ENCODE data around the gene SAMD3.

SAMD3 gene

GRCh38 chr6:130190701-130191690 is 31.8 kb downstream of the SAMD3 start:
- Histone ChIP-seq H2AFZ (ENCODE audit: low read depth, low read length) (no peak overlapping the region), H3K4me2 (ENCODE audit: insufficient read depth, low read length) (no peak overlapping the region), H3K4me1 (ENCODE audit: insufficient read depth, low read length) (no peaks in the 10 kb centered on the region), H3K4me3 (ENCODE audit: low read depth in 1 of 2, low read length in 2 of 2) (no peak overlapping the region), H3K27ac (ENCODE audit: low read length) (no peak overlapping the region), H3K9ac (ENCODE audit: low read depth, low read length) (no peak overlapping the region), H3K79me2 (ENCODE audit: insufficient read depth, low read length) (no peaks in the 10 kb centered on the region), H4K20me1 (ENCODE audit: insufficient read depth, low read length) (no peaks in the 10 kb centered on the region), H3K36me3 (ENCODE audit: insufficient read depth, low read length) (no peaks in the 10 kb centered on the region), H3K27me3 (ENCODE audit: insufficient read depth, low read length, poor library complexity) (peaks cover 8% of the 10 kb centered on the region), H3K9me3 (ENCODE audit: insufficient read depth, low read length, severe bottlenecking) (no peaks in the 10 kb centered on the region)
- ATAC-seq (ENCODE audit: insufficient read depth, low read depth) (no peak), DNase-seq (no peak)
- TF ChIP-seq CTCF (IDR thresholded peaks at IDR 0.05; ENCODE audit: borderline replicate concordance, extremely low read depth, low read length, poor library complexity, severe bottlenecking) (no peak), EZH2 (IDR thresholded peaks at IDR 0.05; ENCODE audit: borderline replicate concordance, low read depth, low read length, severe bottlenecking) (no peak)

DNA sequence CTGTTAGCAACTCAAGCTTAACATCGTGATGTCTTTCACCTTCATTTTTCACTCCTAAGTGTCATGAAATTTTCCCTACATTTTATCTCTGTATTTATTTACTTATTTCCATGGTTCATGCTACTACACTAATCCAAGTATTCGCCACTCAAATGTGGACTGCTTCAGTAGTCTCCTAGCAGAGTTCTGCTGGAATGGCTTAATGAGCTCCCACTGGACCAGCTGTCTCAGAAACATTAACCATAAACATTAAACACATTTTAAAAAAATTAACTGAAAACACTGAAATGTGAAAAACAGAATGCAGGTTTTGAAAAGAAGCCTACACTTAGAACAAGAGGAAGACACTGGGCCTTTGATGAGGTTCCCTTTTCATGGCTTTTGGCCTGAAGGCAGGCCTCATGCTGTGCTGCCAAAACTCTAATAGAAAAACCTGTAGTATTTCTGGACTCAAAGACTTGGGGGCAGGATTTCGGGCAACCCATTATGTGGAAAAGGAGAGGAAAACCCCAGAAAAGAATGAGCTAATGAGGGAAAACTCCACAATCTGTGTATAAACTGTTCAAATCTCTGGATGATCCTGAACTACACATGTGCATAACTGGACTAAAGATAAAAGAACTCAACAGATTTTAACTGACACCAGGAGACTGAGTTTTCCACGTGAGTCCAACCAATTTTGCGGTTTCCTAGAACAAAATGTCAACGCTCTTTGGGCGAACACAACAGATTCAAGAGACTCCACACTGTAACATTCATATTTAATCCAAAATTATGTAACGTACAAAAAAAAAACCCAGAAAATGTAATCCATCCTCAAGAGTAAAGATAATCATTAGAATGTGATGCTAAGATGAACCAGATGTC is 33.0 kb downstream of the SAMD3 start:
- Histone ChIP-seq H3K79me2 (ENCODE audit: insufficient read depth, low read length) (no peaks in the 10 kb centered on the region), H4K20me1 (ENCODE audit: insufficient read depth, low read length) (no peaks in the 10 kb centered on the region), H3K9me3 (ENCODE audit: insufficient read depth, low read length, severe bottlenecking) (no peaks in the 10 kb centered on the region), H3K9ac (ENCODE audit: low read depth, low read length) (no peak overlapping the region), H3K4me3 (ENCODE audit: low read depth in 1 of 2, low read length in 2 of 2) (no peak overlapping the region), H3K27me3 (ENCODE audit: insufficient read depth, low read length, poor library complexity) (peaks cover 8% of the 10 kb centered on the region), H3K27ac (ENCODE audit: low read length) (no peak overlapping the region), H3K4me2 (ENCODE audit: insufficient read depth, low read length) (no peak overlapping the region), H3K4me1 (ENCODE audit: insufficient read depth, low read length) (no peaks in the 10 kb centered on the region), H2AFZ (ENCODE audit: low read depth, low read length) (no peak overlapping the region), H3K36me3 (ENCODE audit: insufficient read depth, low read length) (no peaks in the 10 kb centered on the region)
- DNase-seq (no peak), ATAC-seq (ENCODE audit: insufficient read depth, low read depth) (no peak)
- TF ChIP-seq EZH2 (IDR thresholded peaks at IDR 0.05; ENCODE audit: borderline replicate concordance, low read depth, low read length, severe bottlenecking) (no peak), CTCF (IDR thresholded peaks at IDR 0.05; ENCODE audit: borderline replicate concordance, extremely low read depth, low read length, poor library complexity, severe bottlenecking) (no peak)

GRCh38 chr6:130188207-130188899 is 34.4 kb downstream of the SAMD3 start:
- H2AFZ ChIP-seq (ENCODE audit: low read depth, low read length): no peak overlapping the region
- no peak for ATAC-seq (ENCODE audit: insufficient read depth, low read depth)
- no peak for TF ChIP-seq CTCF (IDR thresholded peaks at IDR 0.05; ENCODE audit: borderline replicate concordance, extremely low read depth, low read length, poor library complexity, severe bottlenecking)
- no peak for TF ChIP-seq EZH2 (IDR thresholded peaks at IDR 0.05; ENCODE audit: borderline replicate concordance, low read depth, low read length, severe bottlenecking)
- no peak for DNase-seq
- H4K20me1 ChIP-seq (ENCODE audit: insufficient read depth, low read length): no peaks in the 10 kb centered on the region
- no peak overlapping the region for H3K4me2 ChIP-seq (ENCODE audit: insufficient read depth, low read length)
- no peaks in the 10 kb centered on the region for H3K4me1 ChIP-seq (ENCODE audit: insufficient read depth, low read length)
- H3K9ac ChIP-seq (ENCODE audit: low read depth, low read length): no peak overlapping the region
- H3K27me3 ChIP-seq (ENCODE audit: insufficient read depth, low read length, poor library complexity): peaks cover 8% of the 10 kb centered on the region
- no peak overlapping the region for H3K27ac ChIP-seq (ENCODE audit: low read length)
- no peaks in the 10 kb centered on the region for H3K9me3 ChIP-seq (ENCODE audit: insufficient read depth, low read length, severe bottlenecking)
- no peak overlapping the region for H3K4me3 ChIP-seq (ENCODE audit: low read depth in 1 of 2, low read length in 2 of 2)
- H3K36me3 ChIP-seq (ENCODE audit: insufficient read depth, low read length): no peaks in the 10 kb centered on the region
- no peaks in the 10 kb centered on the region for H3K79me2 ChIP-seq (ENCODE audit: insufficient read depth, low read length)

All from DND-41 (cell line).